GM19395 (cell line): ENCODE data around the gene SEC61G.

Experiments
- ATAC-seq: cut with Tn5 transposase; IDR thresholded peaks from one replicate; pipeline ENCODE4 v1.9.1; 2021; ENCODE audit warnings: mild to moderate bottlenecking, moderate library complexity; ENCODE audit not compliant: unreplicated experiment

The SEC61G gene

DNA sequence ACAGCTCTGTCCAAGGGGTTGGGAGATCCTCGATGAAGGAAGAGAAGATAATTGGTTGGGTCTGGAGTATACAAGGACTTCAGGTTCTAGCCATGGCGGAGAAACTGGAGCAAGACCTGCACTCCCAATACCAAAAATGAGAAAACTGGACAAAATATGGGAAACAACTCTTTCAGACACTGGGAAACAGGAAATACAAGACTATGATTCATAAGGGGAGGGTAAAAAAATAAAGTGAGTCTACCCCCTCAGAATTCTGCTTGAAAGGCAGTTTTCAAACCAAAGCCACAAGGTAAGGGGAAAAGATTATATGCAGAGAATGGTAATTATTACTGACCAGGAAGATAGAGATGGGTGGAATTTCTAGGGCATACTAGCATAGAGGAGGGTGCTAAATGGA lies 10.2 kb upstream of the SEC61G start:
- ATAC-seq = no peak

DNA sequence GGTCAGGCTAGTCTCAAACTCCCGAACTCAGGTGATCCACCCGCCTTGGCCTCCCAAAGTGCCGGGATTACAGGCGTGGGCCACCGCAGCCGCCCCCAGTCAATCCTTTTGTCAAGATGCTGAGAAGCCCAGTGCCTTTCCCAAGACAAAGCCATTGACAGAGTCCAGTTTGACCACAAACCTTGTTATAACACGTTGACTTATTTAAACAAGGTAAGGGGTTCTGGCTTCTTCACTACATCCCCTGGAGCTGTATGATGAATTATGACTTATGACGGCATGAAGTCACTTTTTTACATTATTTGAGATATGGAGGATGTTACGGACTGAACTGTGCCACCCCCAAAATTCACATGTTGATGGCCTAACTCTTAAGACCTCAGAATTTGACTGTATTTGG lies 5.8 kb upstream of the SEC61G start:
- ATAC-seq = no peak

DNA sequence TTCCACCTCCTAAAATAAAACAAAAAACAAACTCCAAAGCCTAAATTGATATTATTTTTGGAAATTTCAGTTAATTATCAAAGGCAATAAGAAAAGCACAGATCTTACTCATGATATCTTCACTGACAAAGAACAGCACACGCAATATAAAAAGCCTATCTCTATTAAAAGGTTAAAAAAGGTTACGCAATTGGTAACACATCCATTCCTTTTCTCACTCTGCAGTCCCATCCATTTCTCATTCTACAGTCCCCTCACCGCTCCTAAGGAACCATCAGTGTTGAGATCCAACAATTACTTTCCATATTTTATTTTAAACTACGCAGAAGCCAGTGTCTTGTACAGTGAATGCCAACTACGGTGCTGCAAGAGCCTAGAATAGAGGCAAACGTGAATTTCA lies 1.3 kb downstream of the SEC61G start:
- ATAC-seq = no peak

DNA sequence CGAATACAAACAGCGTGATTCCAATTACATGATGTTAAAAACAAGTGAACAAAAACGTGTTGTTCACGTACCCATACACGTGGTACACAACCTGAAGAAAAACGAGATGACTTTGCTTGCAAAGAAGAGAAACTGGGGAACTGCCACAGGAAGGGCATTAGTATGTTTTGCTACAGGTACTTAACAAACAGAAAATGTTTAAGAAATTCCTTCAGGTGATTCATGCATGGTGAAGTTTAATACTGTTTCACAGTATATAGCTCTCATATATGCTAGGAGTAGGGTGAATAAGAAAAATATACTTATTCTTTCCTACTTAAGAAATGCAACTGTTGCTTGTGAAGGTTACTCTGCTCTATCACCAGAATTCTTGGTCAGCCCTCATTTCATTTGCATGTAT lies 9.8 kb downstream of the SEC61G start:
- no peak for ATAC-seq

DNA sequence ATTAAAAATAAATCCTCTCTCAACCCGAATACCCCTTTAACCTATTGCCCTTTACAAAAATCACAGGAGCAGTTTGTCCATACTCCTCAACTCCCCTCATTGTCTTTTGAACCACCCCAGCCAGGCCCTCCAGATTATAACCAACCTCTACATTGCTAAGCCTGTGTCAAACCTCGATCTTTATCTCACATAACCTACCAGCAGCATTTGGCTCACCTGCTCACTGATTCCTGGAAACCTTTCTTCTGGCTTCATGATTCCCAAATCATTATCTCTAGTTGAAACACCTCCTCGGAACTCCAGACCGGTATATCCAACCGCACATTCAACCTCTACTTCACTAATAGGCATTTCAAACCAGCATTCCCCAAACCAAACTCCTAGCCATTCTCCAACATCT lies 11.8 kb downstream of the SEC61G start:
- ATAC-seq = no peak

DNA sequence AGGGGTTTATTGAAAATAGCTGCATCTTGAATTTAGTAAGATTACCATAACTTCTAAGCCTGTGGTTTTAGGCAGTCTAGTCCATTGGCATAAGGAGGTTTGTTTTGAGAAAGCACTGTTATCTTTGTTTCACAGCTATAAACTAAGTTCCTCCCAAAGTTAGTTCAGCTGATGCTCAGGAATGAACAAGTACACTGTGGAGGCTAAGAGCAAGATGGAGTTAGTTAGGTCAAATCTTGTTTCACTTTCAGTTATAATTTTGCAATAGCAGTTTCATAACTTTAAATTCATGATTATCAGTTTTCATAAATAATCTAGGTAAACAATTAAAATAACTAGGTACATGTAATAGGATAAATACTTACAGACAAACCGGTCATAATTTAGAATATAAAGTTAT lies 15.4 kb downstream of the SEC61G start:
- ATAC-seq = no peak

DNA sequence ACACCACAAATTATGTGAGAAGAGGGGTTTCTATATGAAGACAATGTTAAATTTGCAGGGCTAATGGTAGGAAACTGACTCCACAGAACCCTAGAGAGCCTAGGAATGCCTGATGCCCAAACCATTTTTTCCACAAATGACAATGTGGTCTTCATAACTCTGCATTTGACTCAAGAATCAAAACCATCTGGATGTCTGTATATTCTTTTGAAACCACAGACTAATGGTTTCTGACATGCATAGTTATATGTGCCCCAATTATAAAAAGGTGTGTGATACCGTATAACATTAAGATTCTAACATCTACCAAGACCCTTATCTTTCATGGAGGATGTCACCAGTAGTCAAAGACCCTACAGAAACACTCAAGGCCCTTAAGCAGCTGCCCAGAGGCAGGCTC lies 20.3 kb downstream of the SEC61G start:
- ATAC-seq = no peak

DNA sequence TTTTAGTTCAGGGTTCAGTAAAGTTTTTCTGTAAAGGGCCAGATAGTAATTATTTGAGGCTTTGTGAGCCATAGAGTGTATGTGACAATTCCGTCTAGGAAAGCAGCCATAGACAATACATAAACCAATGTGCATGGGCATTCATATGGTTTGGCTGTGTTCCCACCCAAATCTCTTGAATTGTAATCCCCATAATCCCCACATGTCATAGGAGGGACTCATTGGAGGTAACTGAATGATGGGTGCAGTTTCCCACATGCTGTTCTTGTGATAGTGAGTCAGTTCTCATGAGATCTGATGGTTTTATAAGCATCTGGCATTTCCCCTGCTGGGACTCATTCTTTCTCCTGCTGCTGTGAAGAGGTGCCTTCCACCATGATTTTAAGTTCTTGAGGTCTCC lies 29.9 kb downstream of the SEC61G start:
- ATAC-seq = no peak

DNA sequence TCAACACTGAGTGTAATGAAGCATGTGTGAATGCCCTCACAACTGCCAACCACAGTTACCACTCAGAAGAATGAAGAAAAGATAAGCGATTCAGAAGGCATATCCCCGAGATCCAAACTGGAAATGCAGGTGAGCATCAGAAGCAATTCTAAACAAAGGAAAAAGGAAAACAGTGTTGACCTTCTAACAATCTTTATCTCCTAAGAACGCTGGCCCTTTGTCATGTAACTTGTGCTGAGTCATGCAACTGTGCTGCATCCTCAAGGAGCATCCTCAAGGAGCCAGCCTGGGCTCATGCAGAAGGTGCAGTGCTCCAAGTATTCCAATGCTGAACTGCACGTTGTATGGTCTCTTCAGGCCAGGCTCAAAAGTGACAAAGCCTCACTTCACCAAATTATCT lies 30.6 kb downstream of the SEC61G start:
- ATAC-seq = no peak

DNA sequence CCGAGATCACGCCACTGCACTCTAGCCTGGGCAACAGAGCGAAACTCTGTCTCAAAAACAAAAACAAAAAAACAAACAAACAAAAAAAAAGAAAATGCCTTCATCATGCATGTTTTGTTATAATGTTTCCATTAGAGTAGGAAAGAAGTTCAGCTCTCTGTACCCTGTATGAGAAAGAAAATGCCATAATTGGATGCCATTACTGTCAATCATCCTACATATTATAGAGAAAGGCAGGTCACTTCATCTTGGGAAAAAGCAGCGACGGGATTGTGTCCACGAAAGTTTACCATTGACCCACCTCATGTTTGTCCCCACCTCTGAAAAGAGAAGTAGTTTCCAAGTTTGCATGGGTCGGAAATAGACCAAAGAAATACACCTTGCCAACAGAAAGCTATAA lies 33.8 kb downstream of the SEC61G start:
- ATAC-seq = no peak

DNA sequence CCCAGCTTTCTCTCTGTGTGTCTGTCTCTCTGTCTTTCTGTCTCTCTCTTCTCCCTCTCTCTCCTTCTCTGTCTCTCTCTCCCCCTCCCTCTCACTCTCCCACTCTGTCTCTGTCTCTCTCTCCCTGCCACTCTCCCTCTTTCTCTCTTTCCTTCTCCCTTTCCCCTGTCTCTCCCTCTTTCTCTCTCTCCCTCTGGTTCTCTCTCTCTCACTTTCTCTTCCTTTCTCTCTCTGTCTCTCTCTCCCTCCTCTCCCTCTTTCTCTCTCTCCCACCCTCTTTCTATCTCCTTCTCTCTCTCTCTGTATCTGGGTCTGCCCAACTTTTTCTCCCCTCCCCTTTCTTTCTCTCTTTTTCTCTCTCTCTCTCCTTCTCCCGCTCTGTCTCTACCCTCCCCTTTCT lies 36.5 kb downstream of the SEC61G start:
- ATAC-seq = no peak

DNA sequence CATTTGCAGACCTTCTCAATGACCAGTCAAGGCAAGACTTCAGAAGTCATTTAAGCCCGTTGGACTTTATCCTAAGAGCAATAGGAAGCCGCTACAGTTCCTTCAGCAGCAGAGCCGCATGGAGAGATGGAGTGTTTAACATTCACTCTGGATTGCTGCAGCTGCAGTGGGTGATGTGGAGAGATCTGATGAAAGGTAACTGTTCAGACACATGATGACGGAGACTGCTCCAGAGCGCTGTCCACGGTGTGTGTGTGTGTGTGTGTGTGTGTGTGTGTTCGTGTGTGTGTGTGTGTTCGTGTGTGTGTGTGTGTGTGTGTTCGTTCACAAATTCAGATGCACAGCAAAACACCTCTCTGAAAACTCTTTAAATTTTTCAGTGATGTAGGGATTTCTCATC lies 37.0 kb downstream of the SEC61G start:
- no peak for ATAC-seq

DNA sequence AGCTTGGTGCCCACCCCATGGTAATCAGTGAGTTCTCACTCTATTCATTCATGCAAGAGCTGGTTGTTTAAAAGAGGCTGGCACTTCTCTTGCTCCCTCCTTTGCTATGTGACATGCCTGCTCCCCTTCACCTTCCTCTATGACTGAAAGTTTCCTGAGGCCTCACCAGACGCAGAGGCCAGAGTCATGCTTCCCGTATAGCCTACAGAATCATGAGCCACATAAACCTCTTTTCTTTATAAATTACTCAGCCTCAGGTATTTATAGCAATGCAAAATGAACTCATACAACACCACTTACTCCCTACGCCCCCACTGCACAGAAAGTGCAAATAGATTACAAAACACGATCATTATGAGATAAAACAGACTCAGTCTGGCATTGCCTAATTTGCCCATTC lies 39.0 kb downstream of the SEC61G start:
- ATAC-seq = no peak

DNA sequence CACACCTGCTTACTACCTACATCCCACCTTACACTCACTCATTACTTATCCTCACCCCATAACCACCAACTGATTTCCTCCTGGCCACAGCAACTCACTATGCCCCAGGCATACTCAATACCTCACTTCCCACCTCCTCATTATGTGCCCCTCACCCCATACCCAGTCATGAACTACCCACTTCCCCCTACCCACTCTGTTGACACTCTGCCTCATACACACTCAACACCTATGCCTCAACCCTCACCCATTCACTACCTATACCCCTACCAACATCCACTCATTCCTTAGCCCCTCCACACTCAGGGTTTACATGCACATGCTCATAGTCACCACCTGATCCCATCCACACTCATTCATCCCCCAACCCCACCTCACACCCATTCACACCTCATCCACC lies 39.6 kb downstream of the SEC61G start:
- no peak for ATAC-seq

DNA sequence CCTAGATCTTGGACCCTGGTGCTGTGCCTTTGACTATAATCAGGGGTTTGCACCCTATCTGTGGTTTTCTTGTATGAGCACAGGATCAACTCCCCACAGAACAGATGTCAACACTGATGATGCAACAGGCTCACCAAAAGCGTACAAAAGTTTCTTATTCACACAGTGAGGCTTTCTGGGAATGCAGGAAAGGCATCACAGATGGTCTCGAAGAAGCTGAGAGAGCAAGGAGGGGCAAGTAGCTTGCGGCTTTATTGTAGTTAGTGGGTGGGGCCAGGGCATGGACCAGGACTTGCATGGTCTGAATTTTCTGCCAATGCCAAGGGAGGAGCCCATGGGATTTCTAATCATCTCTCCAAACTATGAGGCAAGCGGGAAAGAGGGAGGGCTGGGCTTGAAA lies 46.2 kb downstream of the SEC61G start:
- ATAC-seq = no peak

DNA sequence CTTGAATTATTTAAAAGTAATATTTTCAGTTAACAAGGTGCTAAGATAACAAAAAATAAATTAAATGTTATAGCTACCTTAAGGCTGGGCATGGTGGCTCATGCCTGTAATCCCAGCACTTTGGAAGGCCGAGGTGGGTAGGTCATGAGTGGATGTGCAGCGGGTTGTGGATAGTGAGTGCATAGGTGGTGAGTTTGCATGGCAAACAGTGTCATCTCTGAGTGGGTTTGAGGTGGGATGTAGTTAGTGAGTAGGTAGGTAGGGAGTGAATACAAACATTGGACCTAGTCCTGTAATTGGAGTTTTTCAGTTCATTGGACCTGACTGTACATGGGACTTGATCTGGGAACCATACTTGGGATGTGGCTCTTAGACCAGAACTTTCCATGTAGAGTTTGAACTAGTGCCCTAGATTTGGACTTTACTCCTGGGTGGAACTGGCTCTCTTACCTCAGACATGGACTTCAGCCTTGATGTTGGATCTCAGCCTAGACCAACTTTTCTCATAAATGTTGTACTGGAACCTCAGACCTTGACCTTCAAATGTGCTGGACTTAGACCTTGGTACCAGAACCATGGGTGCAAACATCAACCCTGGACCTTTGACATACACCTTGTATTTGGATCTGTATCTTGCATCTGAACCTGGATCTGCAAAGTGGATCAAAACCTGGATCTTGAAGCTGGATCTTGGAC lies 47.0 kb downstream of the SEC61G start:
- no peak for ATAC-seq

DNA sequence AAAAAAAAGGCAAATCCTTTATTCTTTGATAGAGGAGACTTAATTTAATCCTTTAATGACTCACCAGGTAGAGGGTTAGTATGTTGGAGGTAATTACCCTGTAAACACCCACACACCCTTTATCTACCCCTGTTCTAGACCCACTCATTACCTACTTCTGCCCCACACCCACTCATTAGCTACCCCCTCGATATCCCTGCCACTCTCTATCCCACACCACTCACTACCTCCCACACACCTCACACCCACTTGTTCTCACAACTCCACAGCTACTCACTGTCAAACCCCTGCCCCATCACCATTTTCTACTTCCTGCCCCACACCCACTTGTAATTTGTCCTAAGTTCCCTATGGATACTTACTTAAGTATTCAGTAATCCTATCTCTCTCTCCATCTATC lies 49.7 kb downstream of the SEC61G start:
- no peak for ATAC-seq

DNA sequence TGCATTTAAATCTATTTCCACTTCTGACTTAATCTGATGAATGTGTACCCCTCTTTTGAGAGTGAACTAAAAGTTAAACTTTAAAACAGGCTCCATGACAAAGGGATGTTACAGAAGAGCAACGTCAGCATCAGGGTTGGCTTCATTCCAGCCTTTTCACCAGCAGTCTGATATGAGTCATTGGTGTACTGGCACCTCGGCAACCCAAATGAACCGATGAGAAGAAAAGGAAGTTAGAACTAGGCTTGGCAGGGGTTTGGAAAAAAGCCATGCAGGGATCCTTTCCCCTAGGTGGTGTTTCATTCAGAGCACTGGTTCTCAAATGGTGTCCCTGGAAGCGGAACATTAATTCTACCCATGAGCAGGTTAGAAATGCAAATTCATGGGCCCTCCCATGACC lies 53.6 kb downstream of the SEC61G start:
- ATAC-seq = no peak

DNA sequence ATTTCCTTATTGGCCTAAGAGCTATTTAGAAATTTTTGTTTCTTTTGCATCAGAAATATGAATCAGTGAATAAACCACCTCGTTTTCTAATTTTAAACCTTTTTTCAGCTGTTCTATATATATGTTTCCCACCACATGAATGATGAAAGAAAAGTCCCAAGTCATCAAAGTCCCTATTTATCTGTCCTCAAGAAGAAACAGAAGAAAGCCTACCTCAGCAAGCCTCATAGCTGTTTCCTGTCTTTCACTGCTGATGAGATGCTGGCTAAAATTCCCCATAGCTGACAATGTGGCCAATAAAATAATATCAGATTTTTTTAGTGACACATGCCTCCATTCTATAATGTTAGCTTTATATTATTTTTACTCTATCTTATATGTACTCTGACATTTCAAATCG lies 54.2 kb downstream of the SEC61G start:
- ATAC-seq = no peak
